RPMI8226 (cell line): Measurements from ENCODE around the gene TSPAN12.

Experiments
- DNase-seq: peaks from one replicate; pipeline ENCODE4 v3.0.0-alpha.2; 2015

Gene TSPAN12

GRCh38 chr7:120740348-120740747 is 117.6 kb downstream of the TSPAN12 start:
- no peak for DNase-seq

GRCh38 chr7:120738816-120739215 is 119.1 kb downstream of the TSPAN12 start:
- no peak for DNase-seq
